HG02884 (cell line): ENCODE data around the gene SHROOM3.

ENCODE experiments used
- ATAC-seq: cut with Tn5 transposase; IDR thresholded peaks from one replicate; pipeline ENCODE4 v1.9.1; 2021; ENCODE audit warnings: mild to moderate bottlenecking, moderate library complexity; ENCODE audit not compliant: unreplicated experiment

Gene SHROOM3

DNA sequence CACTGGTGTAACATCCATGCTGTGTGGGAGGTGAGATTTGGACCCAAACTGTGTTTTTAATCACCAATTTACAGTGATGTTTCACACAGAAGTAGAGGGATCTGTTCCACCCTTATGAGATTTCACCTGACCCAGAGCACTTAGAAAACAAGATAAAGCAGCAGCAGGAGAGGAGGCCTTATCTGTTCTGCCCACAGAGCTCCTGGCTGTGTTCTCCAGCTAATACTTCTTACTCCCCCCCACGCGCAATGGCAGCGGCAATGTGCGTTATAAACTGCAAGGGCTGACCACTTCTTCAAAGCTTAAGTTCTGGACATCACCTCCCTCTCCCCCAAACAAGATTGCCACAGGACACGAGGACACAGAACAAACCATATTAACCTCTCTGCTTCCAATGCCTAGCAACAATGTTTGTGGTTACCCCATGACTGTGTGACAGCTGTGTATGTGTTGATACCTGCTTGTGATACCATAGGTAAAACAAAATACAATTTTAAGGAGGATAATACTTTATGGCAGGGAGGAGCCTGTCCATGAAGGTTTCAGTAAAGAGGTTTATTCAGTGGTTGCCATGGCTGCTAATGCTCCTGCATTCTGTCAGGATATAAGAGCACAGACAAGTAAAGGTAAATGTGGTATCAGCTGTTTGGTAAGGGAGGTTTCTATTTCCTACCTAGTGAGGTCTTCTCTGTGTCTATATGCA is 252.9 kb downstream of the SHROOM3 start:
- no peak for ATAC-seq

DNA sequence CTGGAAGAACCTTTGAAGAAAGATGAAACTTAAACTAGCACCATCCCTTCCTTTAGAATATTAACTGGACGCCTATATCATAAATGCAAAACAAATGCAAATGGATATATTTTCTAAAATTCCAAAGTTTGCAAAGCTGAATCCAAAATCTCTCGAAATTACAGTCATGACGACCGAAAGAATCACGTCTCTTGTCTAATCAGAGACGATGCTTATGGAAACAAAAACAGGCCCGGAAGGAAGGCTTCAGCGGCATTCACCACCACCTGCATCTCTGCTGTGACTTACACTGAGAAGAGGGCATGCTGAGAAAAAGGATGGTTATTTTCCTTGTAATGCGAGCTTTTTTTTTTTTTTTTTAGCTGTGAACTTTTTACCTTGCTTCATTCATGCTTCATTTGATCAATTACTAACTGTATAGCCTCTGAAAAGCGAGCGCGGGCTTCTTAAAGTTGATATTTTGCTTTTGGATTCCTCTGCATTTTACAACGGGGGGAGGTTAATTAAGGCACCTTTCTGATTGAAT is 253.7 kb downstream of the SHROOM3 start:
- no peak for ATAC-seq

DNA sequence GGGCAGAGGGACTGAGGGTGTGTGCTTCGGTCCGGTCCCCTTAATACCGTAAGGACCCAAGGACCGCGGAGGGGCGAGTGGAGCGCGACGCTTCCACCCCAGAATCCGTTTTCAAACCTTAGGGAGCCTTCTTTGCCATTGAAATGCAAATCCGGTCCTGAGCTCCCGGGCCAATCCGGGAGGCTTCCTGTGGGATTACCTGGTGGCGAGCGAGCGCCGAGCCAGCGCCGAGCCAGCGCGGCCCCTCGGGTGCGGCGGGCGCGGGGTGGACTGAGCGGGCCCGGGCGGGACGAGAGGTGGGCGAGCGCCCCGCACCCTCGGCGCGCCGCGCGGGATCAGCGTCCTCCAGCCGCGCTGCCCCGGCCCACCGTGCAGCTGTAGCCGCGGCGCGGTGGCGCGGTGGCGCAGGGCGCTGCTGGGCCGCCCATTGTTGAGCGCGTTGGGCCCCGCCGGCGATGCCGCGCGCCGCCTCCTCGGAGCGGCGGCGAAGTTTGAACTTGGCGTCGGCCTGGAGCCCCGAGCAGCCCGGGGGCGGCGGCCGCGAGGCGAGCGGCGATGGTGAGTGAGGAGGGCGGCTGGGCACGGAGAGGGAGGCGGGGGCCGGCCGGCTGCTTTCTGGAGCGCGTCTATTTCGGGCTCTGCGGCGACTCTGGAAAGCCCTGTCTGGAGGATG is 254.3 kb downstream of the SHROOM3 start:
- ATAC-seq, result peak; percentile 48

DNA sequence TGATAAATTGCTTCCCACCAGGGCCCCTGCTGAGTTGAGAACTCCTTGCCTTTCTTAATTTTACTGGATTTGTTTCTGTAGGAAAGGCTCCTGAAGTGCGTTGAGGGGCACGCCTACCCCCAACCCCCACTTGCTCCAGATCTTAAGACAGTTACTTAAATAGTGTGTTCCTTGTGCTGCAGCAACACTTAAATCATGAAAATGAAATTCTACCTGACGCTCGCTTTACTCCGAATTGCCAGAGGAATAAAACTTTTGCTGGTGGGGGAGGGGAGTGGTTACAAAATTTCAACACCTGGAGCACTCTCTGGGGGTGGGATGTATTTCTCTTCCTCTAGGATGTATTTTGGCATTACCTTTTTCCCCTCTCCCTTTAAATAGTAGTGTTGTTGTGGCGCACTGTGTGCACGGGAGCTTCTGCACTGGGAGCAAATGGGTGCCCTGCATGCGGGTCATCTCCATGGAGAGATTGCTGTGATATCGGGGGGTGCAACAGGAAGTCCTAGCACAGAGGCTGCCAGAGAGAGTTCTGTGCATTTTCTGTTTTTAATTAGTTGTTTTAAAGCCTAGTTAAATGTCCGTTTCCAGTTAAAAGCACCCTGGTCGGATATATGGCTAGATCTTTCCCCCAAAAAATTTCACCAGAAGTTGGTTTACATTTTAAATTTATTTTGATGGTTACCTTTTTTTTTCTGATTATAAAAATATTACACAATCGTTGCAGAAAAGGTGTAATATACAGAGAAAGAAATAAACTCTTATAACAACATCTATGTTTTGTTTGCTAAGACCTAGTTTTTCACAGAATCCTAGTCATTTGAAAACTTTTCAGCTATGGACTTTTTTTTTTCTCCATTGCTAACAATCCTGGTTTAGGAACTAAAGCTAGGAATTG is 255.2 kb downstream of the SHROOM3 start:
- no peak for ATAC-seq

DNA sequence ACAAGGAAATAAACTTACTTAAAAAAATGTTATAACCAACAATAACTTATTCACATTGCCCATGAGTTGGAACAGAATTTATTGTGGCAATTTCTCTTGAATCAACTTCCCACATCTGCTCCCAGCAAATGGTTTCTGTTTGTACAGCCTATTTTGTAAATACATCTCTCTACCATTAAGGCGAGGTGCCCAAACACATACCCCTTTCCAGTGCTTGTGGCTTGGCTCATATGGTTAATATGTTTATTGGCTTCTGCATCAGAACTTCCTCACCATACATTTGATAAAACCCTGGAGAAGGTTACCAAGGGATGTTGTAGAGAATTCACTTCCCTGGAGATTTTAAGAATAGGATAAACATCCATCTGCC is 255.9 kb downstream of the SHROOM3 start:
- no peak for ATAC-seq

DNA sequence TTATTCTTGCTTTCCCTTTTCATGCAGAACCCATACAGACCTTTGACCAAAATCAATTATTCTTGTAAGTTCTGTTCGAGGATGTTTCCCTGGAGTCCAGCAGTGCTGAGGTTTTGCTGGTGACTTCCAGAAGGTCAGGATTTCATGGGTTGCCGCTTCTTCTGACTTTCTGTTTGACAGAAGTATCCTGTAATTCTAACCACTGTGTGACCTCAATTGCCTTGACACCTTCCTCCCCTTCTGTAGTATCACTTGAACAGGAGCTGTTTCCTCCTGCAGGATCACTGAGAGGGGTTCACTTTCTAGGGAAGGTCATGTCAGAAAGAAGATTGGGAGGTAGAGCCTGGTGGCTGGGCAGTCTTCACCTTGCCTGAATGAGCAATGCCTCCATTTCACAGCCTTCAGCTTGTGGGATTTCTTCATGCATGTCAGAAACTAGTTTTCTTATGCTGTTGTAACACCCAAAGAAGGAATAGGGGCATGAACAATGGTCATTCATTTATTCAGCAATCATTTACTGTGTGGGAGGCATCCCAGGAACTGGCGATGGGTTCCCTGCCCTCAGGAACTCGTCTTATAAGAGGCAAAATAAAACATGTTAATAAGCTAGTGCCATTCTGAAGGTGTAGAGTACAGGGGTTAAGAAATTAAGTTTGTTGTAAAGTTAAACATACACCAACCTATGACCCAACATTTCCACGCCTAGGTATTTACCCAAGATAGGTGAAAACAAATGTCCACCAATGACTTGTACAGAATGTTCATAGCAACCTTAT is 257.0 kb downstream of the SHROOM3 start:
- ATAC-seq, result no peak

DNA sequence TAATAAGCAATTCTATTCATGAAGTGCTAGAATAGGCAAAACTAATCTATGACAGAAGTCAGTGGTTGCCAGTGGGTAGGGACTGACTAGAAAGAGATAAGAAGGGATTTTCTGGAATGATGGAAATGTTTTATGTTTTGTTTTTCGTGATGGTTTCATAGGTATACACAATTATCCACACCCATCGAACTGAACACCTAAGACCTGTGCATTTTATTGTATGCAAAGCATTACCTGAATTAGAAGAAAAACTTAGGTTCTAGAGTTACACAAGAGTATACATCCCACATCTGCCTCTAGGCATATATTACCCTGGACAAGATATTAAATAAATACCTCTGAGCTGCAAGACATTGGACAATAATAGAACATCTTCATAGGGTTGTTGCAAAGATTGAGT is 257.7 kb downstream of the SHROOM3 start:
- no peak for ATAC-seq

DNA sequence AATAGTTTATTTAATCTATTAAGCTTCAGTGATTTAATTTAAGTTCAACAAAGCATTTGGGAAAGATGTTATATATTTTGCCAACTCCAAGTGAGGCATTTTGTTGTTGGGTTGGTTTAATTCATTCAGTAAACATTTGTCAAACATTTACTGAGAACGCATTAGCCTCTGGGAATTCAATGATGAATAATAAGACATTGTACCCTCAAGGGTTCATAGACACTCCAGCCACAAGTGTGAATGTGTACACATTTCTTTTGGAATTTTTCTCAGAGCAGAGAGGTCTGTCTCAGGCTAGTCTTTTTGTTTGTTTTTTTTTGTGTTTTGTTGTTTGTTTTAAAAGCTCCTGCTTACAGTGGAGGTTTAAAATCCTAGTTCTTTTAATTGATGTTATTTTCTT is 259.0 kb downstream of the SHROOM3 start:
- ATAC-seq, result no peak

DNA sequence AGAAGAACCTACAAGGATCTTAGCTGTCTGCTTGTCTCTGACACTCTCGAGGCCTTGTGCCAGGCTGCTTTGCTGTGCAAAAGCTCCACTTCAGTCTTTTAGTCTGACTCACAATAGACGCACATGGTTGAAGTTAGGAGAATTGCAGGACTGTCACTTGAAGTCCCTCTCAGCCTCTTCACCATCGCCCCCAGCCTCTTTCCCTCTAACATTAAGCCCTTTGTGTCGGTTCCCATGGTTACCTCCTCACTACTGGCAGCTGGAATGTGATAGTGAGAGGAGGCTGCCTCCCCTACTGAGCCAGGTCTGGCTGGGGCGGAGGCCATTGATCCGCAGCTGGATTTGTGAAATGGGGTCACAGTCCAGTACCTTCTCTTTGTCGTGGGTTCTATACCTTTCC is 261.1 kb downstream of the SHROOM3 start:
- no peak for ATAC-seq

DNA sequence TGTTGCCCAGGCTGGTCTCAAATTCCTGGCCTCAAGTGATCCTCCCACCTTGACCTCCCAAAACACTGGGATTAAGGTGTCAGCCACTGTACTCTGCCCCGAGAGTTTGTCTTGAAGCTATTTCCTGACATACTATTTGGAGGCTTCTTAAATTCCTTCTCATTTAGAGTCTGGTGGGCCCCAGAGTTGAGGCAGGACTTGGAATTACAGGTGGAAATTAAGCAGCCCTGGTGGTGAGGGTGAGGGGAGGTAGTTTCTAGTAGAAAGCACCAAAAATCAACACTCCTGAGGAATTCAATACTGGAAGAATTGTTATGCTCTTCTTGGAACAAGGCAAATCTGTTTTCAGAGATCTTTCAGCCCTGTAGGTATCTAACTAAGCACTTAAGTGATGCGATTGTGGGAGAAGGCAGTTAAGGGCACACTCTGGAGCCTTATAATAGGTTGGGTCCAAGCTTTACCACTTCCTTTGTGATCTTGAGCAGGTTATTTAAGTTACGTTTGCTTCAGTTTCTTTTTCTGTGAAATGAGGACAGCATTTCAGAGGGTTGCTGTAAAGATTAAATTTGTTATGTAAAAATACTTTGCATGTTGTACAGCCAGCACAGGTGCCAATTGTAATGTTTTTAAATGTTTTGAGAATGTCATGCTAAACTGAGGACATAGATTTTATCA is 262.2 kb downstream of the SHROOM3 start:
- ATAC-seq, result peak; percentile 87

DNA sequence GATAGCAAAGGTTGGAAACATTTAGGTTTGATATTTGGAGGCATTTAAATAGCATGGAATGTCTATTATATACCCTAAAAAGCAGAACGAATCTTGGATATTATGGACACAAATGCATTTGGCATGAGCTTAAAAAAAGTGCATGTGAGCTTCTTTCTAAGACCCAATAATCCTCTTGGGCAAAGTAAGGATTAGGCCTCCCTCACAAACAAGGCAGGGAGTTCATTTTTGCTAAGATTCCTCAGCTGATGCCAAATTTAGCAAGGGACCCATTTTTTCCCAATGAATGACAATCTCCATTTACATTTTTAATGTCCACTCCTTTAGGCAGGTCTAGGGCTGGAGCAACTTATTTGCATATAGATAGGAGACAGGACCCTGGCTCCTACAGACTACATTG is 263.1 kb downstream of the SHROOM3 start:
- no peak for ATAC-seq

DNA sequence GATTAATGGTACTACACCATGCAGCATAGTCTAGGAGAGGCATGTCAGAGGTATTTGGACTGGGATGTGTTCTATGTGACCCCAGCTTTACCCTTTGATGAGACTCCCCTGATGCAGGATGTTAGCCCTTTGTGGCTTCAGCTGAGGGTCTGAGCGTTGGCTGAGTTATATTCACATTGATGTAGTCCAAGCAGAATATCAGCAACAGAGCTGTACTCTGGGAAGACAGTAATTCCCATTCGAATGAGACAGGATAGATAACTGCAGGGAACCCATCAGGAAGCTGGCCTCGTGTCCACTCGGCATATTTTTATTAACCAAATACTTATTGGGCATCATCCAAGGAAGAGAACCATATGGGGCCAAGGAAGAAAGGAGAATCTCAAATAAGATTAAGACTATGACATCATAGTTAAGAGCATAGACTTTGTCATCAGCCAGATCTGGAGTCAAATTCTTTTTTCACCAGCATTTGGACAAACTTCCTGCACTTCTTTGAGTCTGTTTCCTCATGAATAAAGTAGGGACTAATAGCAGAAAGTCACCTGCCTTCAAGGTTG is 264.8 kb downstream of the SHROOM3 start:
- ATAC-seq, result no peak

DNA sequence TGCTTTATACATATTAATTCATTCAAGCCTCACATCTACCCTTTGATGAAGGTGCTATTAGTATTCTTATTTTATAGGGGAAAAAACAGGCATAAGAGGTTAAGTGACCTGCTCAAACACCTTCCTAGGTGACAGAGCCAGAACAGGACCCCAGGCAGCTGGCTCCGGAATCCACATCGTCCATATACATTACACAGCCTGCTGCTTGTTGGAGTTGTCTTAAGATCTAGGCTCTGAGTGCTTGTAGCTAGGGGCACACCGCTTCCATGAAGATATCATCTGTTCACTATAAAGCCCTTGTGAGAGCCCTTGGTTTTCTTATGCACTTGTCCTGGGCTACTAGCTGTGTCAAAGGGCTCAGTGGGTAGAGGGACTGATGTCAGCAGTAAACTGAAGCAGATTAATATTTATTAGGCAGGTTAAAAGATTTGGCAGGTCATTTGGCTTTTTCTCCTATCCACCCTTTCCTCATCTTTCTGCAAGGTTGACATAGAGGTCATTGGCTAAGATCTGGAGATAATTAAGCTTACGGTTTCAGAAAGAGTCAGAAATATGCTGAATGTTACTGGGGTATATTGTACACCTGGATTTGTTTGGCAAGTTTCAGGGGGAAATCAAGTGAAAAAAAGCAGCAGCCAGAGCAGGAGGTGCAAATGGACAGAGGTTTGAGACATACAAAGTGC is 267.6 kb downstream of the SHROOM3 start:
- ATAC-seq, result no peak

DNA sequence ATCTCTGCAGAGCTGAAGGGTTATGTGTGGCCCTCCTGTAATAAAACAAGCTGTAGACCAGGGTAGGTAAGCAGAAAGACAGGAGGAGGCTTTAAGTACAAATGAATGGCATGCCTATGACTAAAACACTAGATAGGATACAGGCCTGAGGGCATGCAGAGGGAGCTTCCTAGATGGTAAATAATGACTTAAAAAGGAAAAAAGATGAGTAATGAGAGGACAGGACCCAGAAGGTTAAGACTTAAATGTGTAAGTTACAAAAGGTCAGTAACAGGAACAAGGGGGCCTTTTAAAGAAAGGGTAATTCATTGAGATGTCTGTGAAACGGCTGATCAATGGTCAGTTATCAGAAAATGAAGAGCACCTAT is 268.1 kb downstream of the SHROOM3 start:
- no peak for ATAC-seq

DNA sequence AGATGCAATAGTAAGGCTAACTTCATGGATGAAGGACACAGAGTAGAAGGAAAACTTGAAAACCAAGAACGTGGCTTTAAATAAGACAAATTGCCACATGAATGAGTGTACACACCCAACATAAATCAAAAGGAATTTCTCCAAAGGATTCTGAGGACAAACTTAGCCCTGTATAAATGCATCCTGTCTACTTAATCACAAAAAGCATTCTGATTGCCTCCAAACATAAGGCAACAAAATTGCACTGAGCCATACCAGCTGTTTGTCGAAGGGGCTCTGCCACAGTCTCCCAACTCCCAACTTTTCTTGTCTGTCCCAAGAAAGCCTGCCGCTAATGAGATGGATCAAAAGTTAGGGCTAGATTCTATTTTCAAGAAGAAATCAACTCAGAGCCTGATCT is 268.6 kb downstream of the SHROOM3 start:
- no peak for ATAC-seq

DNA sequence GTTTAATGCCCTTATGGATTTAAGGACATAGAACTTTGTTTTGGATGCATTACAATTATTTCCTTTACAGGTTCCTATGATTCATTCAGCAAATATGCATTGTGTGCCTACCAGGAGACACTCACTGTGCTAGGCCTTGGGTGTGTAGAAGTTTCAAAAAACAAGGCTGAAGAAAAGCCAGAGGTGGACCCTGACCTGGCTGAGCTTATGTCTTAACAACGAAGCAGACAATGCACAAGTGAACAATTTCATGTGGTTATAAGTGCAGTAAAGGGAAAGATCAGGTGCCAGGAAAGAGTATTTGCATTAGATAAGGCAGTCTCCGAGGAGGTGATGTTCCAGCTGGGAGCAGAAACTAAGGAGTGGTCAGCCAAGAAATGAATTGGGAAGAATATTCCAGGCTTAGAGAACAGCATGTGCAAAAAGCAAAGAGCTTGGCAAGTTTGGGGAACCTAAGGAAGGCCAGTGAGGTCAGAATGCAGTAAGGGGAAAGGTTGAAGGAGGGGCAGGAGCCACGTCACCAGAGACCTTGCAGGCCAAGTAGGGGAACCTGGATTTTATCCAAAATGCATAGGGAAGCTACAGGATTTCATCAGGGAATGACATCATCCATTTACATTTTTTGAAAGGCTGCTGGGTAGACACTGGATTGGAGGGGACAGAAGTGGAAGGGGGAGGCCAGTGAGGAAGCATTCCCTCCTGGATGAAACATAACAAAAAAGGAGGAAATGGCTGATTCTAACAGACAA is 269.3 kb downstream of the SHROOM3 start:
- no peak for ATAC-seq

DNA sequence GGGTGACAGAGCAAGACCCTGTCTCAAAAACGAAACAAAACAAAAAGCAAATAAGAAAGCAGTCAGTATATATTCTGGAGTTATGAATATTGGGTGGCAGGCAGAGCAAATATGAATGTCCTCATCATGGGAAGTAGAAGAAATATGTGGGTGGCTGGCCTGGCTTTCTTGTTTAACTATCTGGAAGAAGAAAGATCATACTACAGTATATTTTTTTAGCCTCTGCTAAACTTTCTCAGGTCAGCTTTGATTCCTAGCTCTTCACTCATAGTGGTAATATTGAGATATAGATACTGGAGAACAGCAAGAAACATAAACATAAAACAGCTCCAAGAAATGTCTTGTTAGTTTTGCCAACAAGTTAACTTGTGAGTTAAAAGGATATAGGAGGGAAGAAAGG is 270.4 kb downstream of the SHROOM3 start:
- no peak for ATAC-seq

DNA sequence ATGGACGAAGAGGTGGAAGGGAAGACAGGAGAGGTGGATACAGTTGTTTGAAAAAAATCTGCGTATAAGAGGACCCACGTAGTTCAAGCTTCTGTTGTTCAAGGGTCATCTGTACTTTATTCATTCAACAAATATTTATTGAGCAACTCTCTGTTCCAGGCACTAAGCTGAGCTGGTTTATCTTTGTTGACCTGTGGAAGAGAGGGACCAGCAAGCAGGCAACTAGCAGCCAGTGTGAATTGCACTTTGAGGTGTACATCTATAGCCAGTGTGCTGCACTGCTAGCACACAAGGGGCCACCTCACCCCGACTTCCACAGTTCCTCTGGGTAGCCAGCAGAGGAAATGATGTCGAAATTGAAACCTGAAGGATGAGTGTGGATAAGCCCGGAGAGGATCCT is 271.6 kb downstream of the SHROOM3 start:
- ATAC-seq, result no peak
